Measurements from ENCODE around the gene CCDC150. TPM values are rescaled to one million over a fixed set of nuclear protein-coding genes. Genes with fewer than 3 reads are reported as not detected.

Gene CCDC150
- total RNA-seq, 4 donors from 2014 or later, result 0.94 to 3.2 (median 1.5) TPM

DNA sequence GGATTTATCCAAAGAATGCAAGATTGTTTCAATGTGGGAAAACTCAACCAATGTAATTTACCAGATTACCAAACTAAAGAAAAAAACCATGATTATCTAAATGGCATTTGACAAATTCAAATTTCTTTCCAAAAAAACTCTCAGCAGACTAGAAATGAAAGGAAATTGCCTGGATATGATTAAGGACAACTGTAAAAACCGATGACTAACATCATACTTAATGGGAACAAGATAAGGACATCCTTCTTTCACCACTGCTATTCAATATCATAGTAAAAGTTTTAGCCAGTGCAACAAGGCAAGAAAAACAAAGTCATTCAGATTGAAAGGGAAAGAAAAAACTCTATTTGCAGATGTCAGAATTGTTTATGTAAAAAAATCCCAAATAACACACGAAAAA, 4.4 kb upstream of the CCDC150 start:
- no peak for DNase-seq
- no peaks in the 10 kb centered on the region for H3K36me3 ChIP-seq
- H3K27ac ChIP-seq, result no peak overlapping the region
- WGBS, 2 donors, result 61 to 71% methylated on average over 2 of the region's 2 CpGs
- H3K27me3 ChIP-seq, result no peaks in the 10 kb centered on the region
- H3K4me3 ChIP-seq (replicated peaks in 1 of 3), result no peak overlapping the region
- H3K9me3 ChIP-seq, result no peaks in the 10 kb centered on the region
- TF ChIP-seq, protein P1, sequence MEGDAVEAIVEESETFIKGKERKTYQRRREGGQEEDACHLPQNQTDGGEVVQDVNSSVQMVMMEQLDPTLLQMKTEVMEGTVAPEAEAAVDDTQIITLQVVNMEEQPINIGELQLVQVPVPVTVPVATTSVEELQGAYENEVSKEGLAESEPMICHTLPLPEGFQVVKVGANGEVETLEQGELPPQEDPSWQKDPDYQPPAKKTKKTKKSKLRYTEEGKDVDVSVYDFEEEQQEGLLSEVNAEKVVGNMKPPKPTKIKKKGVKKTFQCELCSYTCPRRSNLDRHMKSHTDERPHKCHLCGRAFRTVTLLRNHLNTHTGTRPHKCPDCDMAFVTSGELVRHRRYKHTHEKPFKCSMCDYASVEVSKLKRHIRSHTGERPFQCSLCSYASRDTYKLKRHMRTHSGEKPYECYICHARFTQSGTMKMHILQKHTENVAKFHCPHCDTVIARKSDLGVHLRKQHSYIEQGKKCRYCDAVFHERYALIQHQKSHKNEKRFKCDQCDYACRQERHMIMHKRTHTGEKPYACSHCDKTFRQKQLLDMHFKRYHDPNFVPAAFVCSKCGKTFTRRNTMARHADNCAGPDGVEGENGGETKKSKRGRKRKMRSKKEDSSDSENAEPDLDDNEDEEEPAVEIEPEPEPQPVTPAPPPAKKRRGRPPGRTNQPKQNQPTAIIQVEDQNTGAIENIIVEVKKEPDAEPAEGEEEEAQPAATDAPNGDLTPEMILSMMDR (IDR thresholded peaks at IDR 0.05), result no peak
- TF ChIP-seq POLR2A (IDR thresholded peaks at IDR 0.05), result no peak
- intact Hi-C loops (cut with DNase I), result no loop called here
- no peaks in the 10 kb centered on the region for H3K4me1 ChIP-seq

DNA sequence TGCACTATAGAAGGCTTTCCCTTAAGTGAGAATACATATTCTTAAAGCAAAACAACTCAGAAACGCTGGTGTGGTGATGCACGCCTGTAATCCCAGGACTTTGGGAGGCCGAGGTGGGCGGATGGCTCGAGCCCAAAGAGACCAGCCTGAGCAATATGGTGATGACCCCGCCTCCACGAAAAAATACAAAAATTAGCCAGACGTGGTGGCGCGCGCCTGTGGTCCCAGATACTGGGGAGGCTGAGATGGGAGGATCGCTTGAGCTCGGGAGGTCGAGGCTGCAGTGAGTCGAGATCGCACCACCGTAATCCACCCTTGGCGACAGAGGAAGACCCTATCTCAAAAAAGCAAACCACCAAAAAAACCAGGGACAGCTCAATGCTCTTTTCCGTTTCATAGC, 750 bp upstream of the CCDC150 start:
- intact Hi-C loops (cut with DNase I), result no loop called here
- TF ChIP-seq, protein P1 (IDR thresholded peaks at IDR 0.05), result no peak
- TF ChIP-seq POLR2A (IDR thresholded peaks at IDR 0.05), result no peak

DNA sequence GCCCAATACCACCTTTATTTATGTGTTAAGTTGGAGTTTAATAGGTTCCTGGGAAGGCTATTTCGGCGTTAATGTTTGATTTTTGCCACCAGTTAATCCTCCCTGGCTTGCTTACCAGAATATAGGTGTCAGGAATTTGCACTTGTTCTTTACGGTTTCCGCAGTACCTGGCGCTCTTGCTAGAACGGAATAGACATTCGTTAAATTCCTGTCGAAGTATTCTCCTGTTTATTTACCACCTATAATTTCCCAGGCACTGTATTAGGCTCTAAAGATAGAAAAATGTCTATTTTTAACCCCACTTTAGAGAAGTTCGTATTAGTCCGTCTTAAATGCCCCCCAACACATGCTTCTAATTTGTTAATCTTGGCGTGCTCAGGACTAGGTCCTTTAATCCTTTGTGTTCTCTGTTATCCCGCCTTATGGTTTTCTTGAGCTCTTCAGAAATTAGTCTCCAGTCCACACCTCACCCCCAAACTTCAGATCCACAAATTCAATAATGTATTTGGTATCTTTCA, 575 bp downstream of the CCDC150 start:
- Histone ChIP-seq H3K36me3 (no peaks in the 10 kb centered on the region), H3K9me3 (no peaks in the 10 kb centered on the region), H3K4me3 (replicated peaks in 1 of 3) (peak overlapping the region in 2 of 3 donors; percentile 34 to 35), H3K27ac (no peak overlapping the region), H3K27me3 (no peaks in the 10 kb centered on the region), H3K4me1 (no peaks in the 10 kb centered on the region)
- WGBS, 2 donors, result 7 to 9% methylated on average over 12 of the region's 12 CpGs
- intact Hi-C loops (cut with DNase I), result no loop called here
- TF ChIP-seq, protein P1 (IDR thresholded peaks at IDR 0.05), result no peak
- TF ChIP-seq POLR2A (IDR thresholded peaks at IDR 0.05), result no peak
- no peak for DNase-seq

More for the DNA sequence above, 750 bp upstream of the CCDC150 start:
- DNase-seq, result peak in 1 of 2 donors; percentile 3
- no peak overlapping the region for H3K4me3 ChIP-seq (replicated peaks in 1 of 3)
- H3K9me3 ChIP-seq, result no peaks in the 10 kb centered on the region
- 93 to 96% methylated on average over 19 of the region's 19 CpGs for WGBS, 2 donors
- no peak overlapping the region for H3K27ac ChIP-seq
- no peaks in the 10 kb centered on the region for H3K36me3 ChIP-seq
- no peaks in the 10 kb centered on the region for H3K27me3 ChIP-seq
- no peaks in the 10 kb centered on the region for H3K4me1 ChIP-seq

DNA sequence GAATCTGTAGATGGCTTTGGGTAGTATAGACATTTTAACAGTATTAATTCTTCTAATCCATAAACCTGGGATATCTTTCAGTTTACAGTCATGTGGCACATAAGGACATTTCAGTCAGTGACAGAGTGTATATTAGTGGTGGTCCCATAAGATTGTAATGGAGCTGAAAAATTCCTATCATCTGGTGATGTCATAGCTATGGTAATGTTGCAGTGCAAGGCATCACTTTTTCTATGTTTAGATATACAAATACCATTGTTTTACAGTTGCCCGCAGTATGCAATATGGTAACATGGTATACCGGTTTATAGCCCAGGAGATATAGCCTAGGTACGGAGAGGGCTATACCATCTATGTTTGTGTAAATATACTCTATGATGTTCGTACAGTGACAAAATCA, 9.7 kb downstream of the CCDC150 start:
- H3K9me3 ChIP-seq, result no peaks in the 10 kb centered on the region
- no peaks in the 10 kb centered on the region for H3K36me3 ChIP-seq
- intact Hi-C loops (cut with DNase I), result no loop called here
- H3K27ac ChIP-seq, result no peak overlapping the region
- H3K4me3 ChIP-seq (replicated peaks in 1 of 3), result no peak overlapping the region
- no peaks in the 10 kb centered on the region for H3K27me3 ChIP-seq
- TF ChIP-seq, protein P1 (IDR thresholded peaks at IDR 0.05), result no peak
- TF ChIP-seq POLR2A (IDR thresholded peaks at IDR 0.05), result no peak
- 97 to 99% methylated on average over 4 of the region's 4 CpGs for WGBS, 2 donors
- no peaks in the 10 kb centered on the region for H3K4me1 ChIP-seq
- no peak for DNase-seq

DNA sequence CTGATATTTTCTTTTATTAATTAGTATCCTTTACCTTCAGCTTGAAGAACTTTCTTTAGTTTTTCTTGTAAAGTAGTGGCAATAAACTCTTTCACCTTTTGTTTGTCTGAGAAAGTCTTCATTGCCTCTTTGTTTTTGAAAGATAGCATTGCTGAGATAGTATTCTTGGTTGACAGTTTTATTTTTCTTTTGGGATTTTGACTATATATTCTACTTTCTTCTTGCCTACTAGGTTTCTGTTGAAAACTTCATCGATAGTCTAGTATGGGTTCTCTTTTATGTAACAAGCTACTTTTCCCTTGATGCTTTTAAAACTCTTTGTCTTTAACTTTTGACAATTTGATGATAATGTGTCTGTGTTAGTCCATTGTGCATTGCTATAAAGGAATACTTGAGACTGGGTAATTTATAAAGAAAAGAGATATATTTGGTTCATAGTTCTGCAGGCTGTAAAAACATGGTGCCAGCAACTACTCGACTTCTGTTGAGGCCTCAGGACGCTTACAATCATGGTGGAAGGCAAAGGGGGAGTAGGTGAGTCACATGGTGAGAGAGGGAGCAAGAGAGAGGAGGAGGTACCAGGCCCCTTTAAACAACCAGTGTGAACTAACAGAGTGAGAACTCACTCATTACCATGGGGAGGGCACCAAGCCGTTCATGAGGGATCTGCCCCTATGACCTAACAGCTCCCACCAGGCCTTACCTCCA, 12.0 kb downstream of the CCDC150 start:
- no peaks in the 10 kb centered on the region for H3K27me3 ChIP-seq
- 73 to 86% methylated on average over 4 of the region's 4 CpGs for WGBS, 2 donors

More for the DNA sequence above, 12.0 kb downstream of the CCDC150 start:
- Histone ChIP-seq H3K4me1 (no peaks in the 10 kb centered on the region), H3K36me3 (no peaks in the 10 kb centered on the region), H3K9me3 (no peaks in the 10 kb centered on the region), H3K27ac (no peak overlapping the region), H3K4me3 (replicated peaks in 1 of 3) (no peak overlapping the region)
- no peak for TF ChIP-seq POLR2A (IDR thresholded peaks at IDR 0.05)
- TF ChIP-seq, protein P1 (IDR thresholded peaks at IDR 0.05), result no peak
- no peak for DNase-seq
- intact Hi-C loops (cut with DNase I), result no loop called here

All from thyroid gland (tissue), 4 donors.